GM21526 (cell line): ENCODE measurements around the gene ARMH3.

Source experiments
- ATAC-seq: cut with Tn5 transposase; IDR thresholded peaks from one replicate; pipeline ENCODE4 v1.9.1; 2021; ENCODE audit warnings: moderate library complexity; ENCODE audit not compliant: unreplicated experiment, low FRiP score

Gene ARMH3

GRCh38 chr10:101941871-101942270 is 114.1 kb downstream of the ARMH3 start:
- no peak for ATAC-seq

GRCh38 chr10:101940916-101941315 is 115.1 kb downstream of the ARMH3 start:
- ATAC-seq = no peak

GRCh38 chr10:101939729-101940128 is 116.2 kb downstream of the ARMH3 start:
- no peak for ATAC-seq

DNA sequence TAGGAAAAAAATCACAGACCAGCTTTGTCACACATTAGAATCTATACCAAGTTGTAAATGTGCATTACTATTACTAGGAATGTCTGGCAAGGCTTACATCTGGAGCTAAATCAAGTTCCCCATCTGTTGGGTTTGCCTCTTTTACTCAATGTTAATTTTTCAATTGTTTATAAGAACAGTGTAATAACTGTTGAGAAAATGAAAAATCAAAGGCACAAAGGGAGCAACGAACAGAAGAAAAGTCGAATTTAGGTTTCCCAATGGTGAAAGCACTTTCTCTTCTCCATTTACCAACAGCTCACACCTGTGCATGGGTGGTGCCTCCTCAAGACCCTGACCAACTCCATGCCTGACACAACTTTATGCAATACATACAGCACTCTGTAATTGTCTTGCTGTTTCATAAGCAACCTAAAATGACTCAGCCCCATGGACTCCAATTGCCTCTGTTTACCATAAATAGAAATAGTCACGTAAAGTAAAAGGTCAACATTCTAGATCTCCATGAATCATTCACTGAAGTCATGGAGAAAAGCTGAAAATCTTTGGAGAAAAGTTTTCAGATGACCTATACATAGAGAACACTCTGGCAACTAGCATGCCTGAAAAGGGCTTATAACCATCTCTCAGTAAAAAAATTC is 116.8 kb downstream of the ARMH3 start:
- no peak for ATAC-seq

DNA sequence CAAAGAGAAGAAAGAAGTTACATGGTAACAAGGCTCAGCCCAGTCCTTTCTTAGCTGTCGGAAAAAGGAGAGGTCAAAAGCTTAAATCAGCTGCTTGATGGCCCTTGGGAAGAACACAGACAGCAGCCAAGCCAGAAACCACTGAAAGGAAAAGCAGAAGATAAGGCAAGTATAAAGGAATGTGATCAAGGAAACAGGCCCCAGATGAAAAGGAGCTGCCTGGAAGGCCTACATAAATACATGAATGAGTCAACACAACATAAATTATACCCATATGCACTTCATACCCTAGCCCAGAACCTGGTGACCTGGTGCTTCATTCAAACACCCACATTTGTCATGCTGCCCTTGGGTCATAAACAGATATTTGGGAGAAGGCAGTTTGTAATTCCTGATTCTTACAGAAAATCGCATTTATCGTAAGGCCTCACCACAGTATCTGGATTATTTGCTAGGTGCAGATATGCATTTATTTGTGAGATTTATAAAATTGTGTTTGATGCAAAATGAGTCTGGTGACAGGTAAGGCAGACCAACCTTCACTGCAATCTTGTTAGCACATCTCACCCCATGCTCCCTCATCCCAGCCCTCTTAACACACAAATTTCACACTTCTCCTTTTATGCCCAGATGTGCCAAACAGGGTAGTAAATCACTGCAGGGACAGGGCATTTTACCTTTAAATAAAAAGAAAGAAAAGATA is 117.5 kb downstream of the ARMH3 start:
- no peak for ATAC-seq

DNA sequence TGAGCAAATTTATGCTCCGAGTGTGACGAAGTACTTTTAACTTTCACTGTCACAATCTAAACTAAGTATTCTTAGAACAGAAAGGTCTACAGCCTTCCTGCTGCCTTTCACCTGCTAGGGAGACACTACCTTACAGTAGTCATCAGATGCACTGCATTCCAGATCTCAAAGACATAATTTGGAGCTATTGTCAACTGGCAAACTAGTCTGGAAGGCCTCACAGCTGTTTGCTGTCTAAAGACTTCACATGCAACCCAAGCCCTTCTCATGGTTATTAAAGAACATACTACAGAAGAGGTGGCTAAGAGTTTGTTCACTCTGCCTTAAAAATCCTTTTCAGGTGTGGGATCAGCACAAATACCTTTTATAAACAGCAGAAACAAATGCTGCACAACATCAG is 120.5 kb downstream of the ARMH3 start:
- ATAC-seq = no peak

- ATAC-seq = no peak
These were observed 121.2 kb downstream of the ARMH3 start for GRCh38 chr10:101934686-101935305.

- ATAC-seq = no peak
These were observed 122.0 kb downstream of the ARMH3 start for GRCh38 chr10:101933976-101934375.

DNA sequence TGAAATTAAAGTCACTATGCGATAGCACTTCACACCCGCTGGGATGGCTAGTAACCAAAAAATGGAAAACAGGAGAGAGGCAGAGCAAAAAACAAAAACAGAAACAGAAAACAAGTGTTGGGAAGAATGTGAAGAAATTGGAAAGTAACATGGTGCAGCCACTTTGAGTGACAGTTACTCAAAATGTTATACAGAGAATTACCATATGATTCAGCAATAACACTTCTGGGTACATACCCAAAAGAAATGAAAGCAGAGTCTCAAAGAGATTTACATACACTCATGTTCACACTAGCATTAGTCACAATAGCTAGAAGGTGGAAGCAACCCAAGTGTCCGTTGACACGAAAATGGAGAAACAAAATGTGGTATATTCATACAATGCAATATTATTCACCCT is 123.8 kb downstream of the ARMH3 start:
- ATAC-seq = no peak

DNA sequence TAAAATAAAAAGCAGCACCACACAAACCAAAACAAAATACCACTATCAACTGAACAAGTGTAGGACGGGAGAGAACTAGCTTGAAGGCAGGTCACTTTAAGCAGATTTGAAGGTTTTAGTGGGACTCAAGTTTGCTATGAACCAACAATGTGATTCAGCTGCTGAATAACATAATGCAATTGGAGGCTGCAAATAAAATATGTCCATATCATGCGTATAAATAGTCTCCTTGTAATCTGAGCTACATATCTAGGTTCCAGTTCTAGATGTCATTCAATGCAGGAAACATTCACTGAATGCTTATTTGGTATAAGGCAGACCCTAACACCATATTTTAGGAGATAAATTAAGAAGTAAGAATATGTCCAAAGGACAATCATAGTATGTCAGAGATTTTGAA is 130.9 kb downstream of the ARMH3 start:
- no peak for ATAC-seq

DNA sequence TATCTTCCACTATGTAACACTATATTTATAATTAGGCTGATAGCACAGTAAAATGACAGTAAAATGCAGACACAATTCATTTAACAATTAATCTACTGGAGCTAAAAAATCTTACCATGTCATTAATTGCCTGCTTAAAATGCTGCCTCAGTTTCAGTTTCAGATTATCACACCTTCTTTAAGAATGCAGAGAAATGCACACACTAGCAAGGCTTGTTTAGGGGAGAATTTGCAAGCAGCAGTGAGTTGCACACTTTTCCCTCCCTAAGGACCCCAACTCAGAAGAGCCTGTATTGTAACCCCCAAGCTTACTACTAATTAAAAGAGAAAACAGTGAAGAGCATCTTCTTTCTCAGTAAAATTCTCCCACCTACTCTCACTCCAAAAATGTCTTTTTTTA is 132.7 kb downstream of the ARMH3 start:
- ATAC-seq = no peak

- no peak for ATAC-seq
These were observed 133.1 kb downstream of the ARMH3 start for GRCh38 chr10:101922846-101923245.

GRCh38 chr10:101920546-101920945 is 135.4 kb downstream of the ARMH3 start:
- ATAC-seq = no peak

- ATAC-seq = no peak
These were observed 136.8 kb downstream of the ARMH3 start for GRCh38 chr10:101919026-101919770.

- ATAC-seq = no peak
These were observed 143.3 kb downstream of the ARMH3 start for GRCh38 chr10:101912561-101913179.

GRCh38 chr10:101906586-101907183 is 149.3 kb downstream of the ARMH3 start:
- ATAC-seq = no peak

DNA sequence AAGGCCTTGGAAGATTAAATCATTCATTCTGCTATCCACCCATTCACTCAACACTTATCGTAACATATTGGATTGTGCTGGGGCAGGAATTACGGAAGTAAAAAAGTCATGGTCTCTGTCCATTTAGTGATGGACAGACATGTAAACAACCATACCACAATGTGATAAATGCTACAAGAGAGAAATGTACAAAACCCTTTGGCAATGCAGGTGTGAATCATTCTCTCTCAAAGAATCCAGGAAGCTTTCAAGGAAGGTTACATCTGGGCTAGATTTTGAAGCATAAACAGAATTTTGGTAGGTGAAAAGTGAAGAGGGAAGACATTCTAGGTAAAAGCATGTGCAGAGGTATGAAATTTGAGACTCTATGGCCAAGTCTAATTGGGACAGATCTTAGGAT is 150.7 kb downstream of the ARMH3 start:
- no peak for ATAC-seq

- ATAC-seq = no peak
These were observed 152.0 kb downstream of the ARMH3 start for GRCh38 chr10:101903827-101904550.

- no peak for ATAC-seq
These were observed 153.2 kb downstream of the ARMH3 start for GRCh38 chr10:101902820-101903145.
